SU-DHL-6 (cell line): ENCODE data around the gene TIE1.

Experiments used
- H2AFZ ChIP-seq: fragments of 200-600 bp; sonication (generic); 2 replicates; pipeline ENCODE4 v1.6.1; 2014; ENCODE audit warnings: low read depth, mild to moderate bottlenecking, moderate library complexity, mixed read lengths, antibody characterized with exemption, low read length; ENCODE audit not compliant: severe bottlenecking
- H3F3A ChIP-seq: fragments of 200-600 bp; shearing (Covaris generic); 2 replicates; pipeline ENCODE4 v1.6.0; 2016; ENCODE audit warnings: antibody characterized with exemption, mild to moderate bottlenecking; ENCODE audit not compliant: insufficient read depth
- H3K27ac ChIP-seq: fragments of 200-600 bp; sonication (generic); 2 replicates; pipeline ENCODE4 v1.5.1; 2016; ENCODE audit warnings: low read depth, mild to moderate bottlenecking, low read length, moderate library complexity, mixed read lengths
- H3K27me3 ChIP-seq: fragments of 200-600 bp; sonication (generic), shearing (Covaris generic); 2 replicates; pipeline ENCODE4 v1.6.0; 2014; ENCODE audit warnings: mild to moderate bottlenecking, low read length
- H3K36me3 ChIP-seq: fragments of 200-600 bp; sonication (generic); 2 replicates; pipeline ENCODE4 v1.6.1; 2014; ENCODE audit warnings: mild to moderate bottlenecking, low read length, mixed read lengths
- H3K4me2 ChIP-seq: fragments of 300-600, 200-600 bp; shearing (Covaris generic), sonication (generic); 2 replicates; pipeline ENCODE4 v1.6.0; 2014; ENCODE audit warnings: low read length, low read depth, mild to moderate bottlenecking; ENCODE audit not compliant: poor library complexity, severe bottlenecking
- H3K4me3 ChIP-seq: fragments of 200-600 bp; sonication (generic); 2 replicates; pipeline ENCODE4 v1.5.1; 2014; ENCODE audit warnings: antibody characterized with exemption, low read length, mild to moderate bottlenecking, mixed read lengths; ENCODE audit not compliant: insufficient read depth, poor library complexity, severe bottlenecking
- H3K79me2 ChIP-seq: fragments of 200-600 bp; sonication (generic); 2 replicates; pipeline ENCODE4 v1.6.1; 2014; ENCODE audit warnings: mild to moderate bottlenecking, low read length, moderate library complexity; ENCODE audit not compliant: insufficient read depth
- H3K9ac ChIP-seq: fragments of 200-600 bp; sonication (generic); 2 replicates; pipeline ENCODE4 v1.7.0; 2014; ENCODE audit warnings: mild to moderate bottlenecking, low read length
- H3K9me2 ChIP-seq: fragments of 200-600 bp; sonication (generic); replicated peaks from 2 replicates; pipeline ENCODE4 v1.6.1; 2014; ENCODE audit warnings: low read length; ENCODE audit not compliant: insufficient read depth
- H3K9me3 ChIP-seq: fragments of 200-600 bp; sonication (generic); 2 replicates; pipeline ENCODE4 v1.6.1; 2014; ENCODE audit warnings: low read length, mixed read lengths; ENCODE audit not compliant: insufficient read depth
- H4K20me1 ChIP-seq: fragments of 200-600 bp; sonication (generic); 2 replicates; pipeline ENCODE4 v1.6.1; 2014; ENCODE audit warnings: low read depth, mild to moderate bottlenecking, antibody characterized with exemption, low read length, moderate library complexity, mixed read lengths
- CTCF ChIP-seq: fragments of 200-600 bp; sonication (generic); IDR thresholded peaks from one replicate; pipeline ENCODE4 v1.5.1; 2017; ENCODE audit warnings: antibody characterized with exemption, mild to moderate bottlenecking, low read length, moderate library complexity; ENCODE audit not compliant: insufficient read depth, poor library complexity, severe bottlenecking
- EZH2phosphoT487 ChIP-seq: fragments of 200-600 bp; sonication (generic), shearing (Covaris generic); conservative IDR thresholded peaks from 2 replicates; pipeline ENCODE4 v1.6.1; 2018; ENCODE audit warnings: mild to moderate bottlenecking, antibody characterized with exemption, low read length, moderate library complexity, mixed read lengths

TIE1 gene

GRCh38 chr1:43348343-43348808, 47.6 kb downstream of the TIE1 start:
- H3K9ac ChIP-seq = peak overlapping the region; percentile 60
- H3K9me3 ChIP-seq = no peaks in the 10 kb centered on the region
- no peaks in the 10 kb centered on the region for H3K27me3 ChIP-seq
- peak overlapping the region; percentile 56 for H3K4me3 ChIP-seq
- TF ChIP-seq CTCF = no peak
- H2AFZ ChIP-seq = peak overlapping the region; percentile 83
- no peaks in the 10 kb centered on the region for H4K20me1 ChIP-seq
- H3K4me2 ChIP-seq = peak overlapping the region; percentile 74
- no peaks in the 10 kb centered on the region for H3K79me2 ChIP-seq
- H3K27ac ChIP-seq = no peak overlapping the region; the same call in 1 of the 2 replicates
- H3F3A ChIP-seq = peaks cover 18% of the 10 kb centered on the region
- no peaks in the 10 kb centered on the region for H3K36me3 ChIP-seq
- no peaks in the 10 kb centered on the region for H3K9me2 ChIP-seq

- Histone ChIP-seq H3K27me3 (no peaks in the 10 kb centered on the region), H3K9me2 (no peaks in the 10 kb centered on the region), H3K9ac (peak overlapping the region; percentile 60), H3K79me2 (no peaks in the 10 kb centered on the region), H3K27ac (peak overlapping the region; percentile 67), H4K20me1 (no peaks in the 10 kb centered on the region), H3K4me3 (peak overlapping the region; percentile 56), H3K36me3 (no peaks in the 10 kb centered on the region), H3K4me2 (peak overlapping the region; percentile 74), H3F3A (peaks cover 18% of the 10 kb centered on the region), H3K9me3 (no peaks in the 10 kb centered on the region), H2AFZ (peak overlapping the region; percentile 83)
- TF ChIP-seq CTCF (no peak), EZH2phosphoT487 (no peak)
These were observed 48.2 kb downstream of the TIE1 start for GRCh38 chr1:43348809-43349593.

GRCh38 chr1:43349594-43350306, 49.0 kb downstream of the TIE1 start:
- Histone ChIP-seq H3K9me3 (no peaks in the 10 kb centered on the region), H2AFZ (peak overlapping the region; percentile 83), H3K9me2 (no peaks in the 10 kb centered on the region), H3K9ac (peak overlapping the region; percentile 60), H3K27me3 (no peaks in the 10 kb centered on the region), H3K4me3 (peak overlapping the region; percentile 56), H3K27ac (peak overlapping the region; percentile 67), H3K79me2 (no peaks in the 10 kb centered on the region), H4K20me1 (no peaks in the 10 kb centered on the region), H3K36me3 (no peaks in the 10 kb centered on the region), H3F3A (peaks cover 18% of the 10 kb centered on the region), H3K4me2 (peak overlapping the region; percentile 74)
- TF ChIP-seq CTCF (no peak), EZH2phosphoT487 (no peak)
